OCI-LY7 (cell line): Measurements from ENCODE around the gene TPD52L1. TPM values are rescaled to one million over a fixed set of nuclear protein-coding genes. Genes with fewer than 3 reads are reported as not detected.

ENCODE experiments used
- BruUV-seq: library from RNA; stranded (reverse); fragments of 400-500 nt; replicated peaks from 2 replicates; lab custom pipeline; 2021; lab: Mats Ljungman, UMichigan
- CTCF ChIA-PET: fragments of 300-600 bp; sonication (Branson Sonifier 250); formaldehyde crosslinking; loops from one replicate; lab custom pipeline; 2022; ENCODE audit warnings: antibody characterized with exemption; ENCODE audit not compliant: unreplicated experiment; lab: Charles Lee
- POLR2A ChIA-PET: fragments of 300-600 bp; sonication (Branson Sonifier 250); formaldehyde crosslinking; loops from one replicate; lab custom pipeline; 2022; ENCODE audit warnings: antibody characterized with exemption; lab: Charles Lee
- DNase-seq: peaks from one replicate; pipeline ENCODE4 v3.0.0-alpha.2; 2015; ENCODE audit warnings: low spot score
- H2AFZ ChIP-seq: fragments of 200-600 bp; sonication (generic), shearing (Covaris generic); 2 replicates; pipeline ENCODE4 v1.6.1; 2014; ENCODE audit warnings: mild to moderate bottlenecking, antibody characterized with exemption, low read length, moderate library complexity
- H3K27ac ChIP-seq: fragments of 200-600 bp; sonication (generic); 2 replicates; pipeline ENCODE4 v1.5.1; 2014; ENCODE audit warnings: mixed run types, low read depth, mild to moderate bottlenecking, moderate library complexity, low read length, inconsistent platforms; ENCODE audit not compliant: poor library complexity, severe bottlenecking
- H3K36me3 ChIP-seq: fragments of 200-600 bp; sonication (generic); 2 replicates; pipeline ENCODE4 v1.6.1; 2014; ENCODE audit warnings: mild to moderate bottlenecking, antibody characterized with exemption, low read length, moderate library complexity, mixed read lengths; ENCODE audit not compliant: insufficient read depth
- H3K4me1 ChIP-seq: fragments of 200-600 bp; sonication (generic); 2 replicates; pipeline ENCODE4 v1.5.1; 2014; ENCODE audit warnings: mild to moderate bottlenecking, low read length; ENCODE audit not compliant: insufficient read depth, poor library complexity, severe bottlenecking
- H3K4me2 ChIP-seq: fragments of 200-600 bp; sonication (generic); 2 replicates; pipeline ENCODE4 v1.6.1; 2014; ENCODE audit warnings: mild to moderate bottlenecking, low read length
- H3K4me3 ChIP-seq: fragments of 200-600 bp; sonication (generic); 2 replicates; pipeline ENCODE4 v1.5.1; 2014; ENCODE audit warnings: mild to moderate bottlenecking, low read depth, low read length; ENCODE audit not compliant: poor library complexity, severe bottlenecking
- H3K79me2 ChIP-seq: fragments of 200-600 bp; sonication (generic); 2 replicates; pipeline ENCODE4 v1.6.1; 2016; ENCODE audit warnings: low read depth, mild to moderate bottlenecking, low read length, moderate library complexity, mixed read lengths; ENCODE audit not compliant: insufficient read depth
- H3K9me2 ChIP-seq: fragments of 200-600 bp; sonication (generic); 2 replicates; pipeline ENCODE4 v1.6.1; 2016; ENCODE audit warnings: mild to moderate bottlenecking, low read length, mixed read lengths; ENCODE audit not compliant: insufficient read depth
- H3K9me3 ChIP-seq: fragments of 200-600 bp; sonication (generic); 2 replicates; pipeline ENCODE4 v1.6.1; 2014; ENCODE audit warnings: mild to moderate bottlenecking, mixed run types, low read length, mixed read lengths
- H4K20me1 ChIP-seq: fragments of 200-600 bp; sonication (generic); 2 replicates; pipeline ENCODE4 v1.6.1; 2014; ENCODE audit warnings: mild to moderate bottlenecking, antibody characterized with exemption, low read length, moderate library complexity, mixed read lengths; ENCODE audit not compliant: insufficient read depth
- CTCF ChIP-seq: fragments of 200-600 bp; sonication (generic); conservative IDR thresholded peaks from 2 replicates; pipeline ENCODE4 v1.5.1; 2014; ENCODE audit warnings: mild to moderate bottlenecking, antibody characterized with exemption, low read length, moderate library complexity, mixed read lengths
- EZH2phosphoT487 ChIP-seq: fragments of 200-600 bp; sonication (generic); IDR thresholded peaks from 2 replicates; pipeline ENCODE4 v1.6.1; 2018; ENCODE audit warnings: low read depth, borderline replicate concordance, mild to moderate bottlenecking, mixed run types, antibody characterized with exemption, low read length, moderate library complexity, mixed read lengths
- intact Hi-C: fragments of 100-400 bp; cut with micrococcal nuclease; formaldehyde crosslinking; loops from one replicate; pipeline ENCODE4 v1.10.0; 2022; ENCODE audit not compliant: unreplicated experiment
- total RNA-seq, 2 experiments: library from RNA; depleted of rRNA in 1 of 2; stranded (reverse); fragments of >200 nt in 1 of 2; shearing (Covaris generic) in 1 of 2; gene quantifications; 2 replicates each; pipeline ENCODE4 v1.2.3, GENCODE V29; 2014 to 2022

The TPD52L1 gene
- total RNA-seq, 2 experiments from 2014 or later: not detected

GRCh38 chr6:125190667-125191066 lies 37.1 kb downstream of the TPD52L1 start:
- POLR2A ChIA-PET: interaction anchor here (0.8 to 0.9 kb wide), 2 partner anchors 15 to 574 kb away, joined by 3 to 4 read pairs; no protein-coding TSS in a partner anchor
- intact Hi-C loops: no loop called here
- TF ChIP-seq CTCF (no peak), EZH2phosphoT487 (no peak)
- Histone ChIP-seq H2AFZ (no peak overlapping the region), H3K4me1 (no peaks in the 10 kb centered on the region), H4K20me1 (no peaks in the 10 kb centered on the region), H3K4me3 (no peak overlapping the region), H3K27ac (no peak overlapping the region), H3K4me2 (no peak overlapping the region), H3K79me2 (no peaks in the 10 kb centered on the region), H3K9me3 (no peaks in the 10 kb centered on the region), H3K9me2 (no peaks in the 10 kb centered on the region), H3K36me3 (no peaks in the 10 kb centered on the region)
- no peak for DNase-seq
- CTCF ChIA-PET: no interaction called here
- BruUV-seq: no TSS peak

GRCh38 chr6:125191916-125192609 lies 38.5 kb downstream of the TPD52L1 start:
- intact Hi-C loops: loop anchor here (2.0 kb wide), 1 partner anchor 577 kb away; no protein-coding TSS in a partner anchor
- Histone ChIP-seq H3K4me3 (no peak overlapping the region), H3K9me3 (no peaks in the 10 kb centered on the region), H3K9me2 (no peaks in the 10 kb centered on the region), H3K36me3 (no peaks in the 10 kb centered on the region), H3K27ac (no peak overlapping the region), H3K4me1 (no peaks in the 10 kb centered on the region), H3K79me2 (no peaks in the 10 kb centered on the region), H4K20me1 (no peaks in the 10 kb centered on the region), H3K4me2 (no peak overlapping the region), H2AFZ (no peak overlapping the region)
- no peak for TF ChIP-seq EZH2phosphoT487
- peak; percentile 83 for TF ChIP-seq CTCF
- BruUV-seq: no TSS peak
- ChIA-PET CTCF (no interaction called here), POLR2A (interaction anchor here (0.7 kb wide), 2 partner anchors 477 to 907 kb away, joined by 3 to 4 read pairs; no protein-coding TSS in a partner anchor)
- peak; percentile 69 for DNase-seq

GRCh38 chr6:125192610-125192930 lies 39.0 kb downstream of the TPD52L1 start:
- intact Hi-C loops: loop anchor here (2.0 kb wide), 1 partner anchor 576 kb away; no protein-coding TSS in a partner anchor
- no peaks in the 10 kb centered on the region for H3K36me3 ChIP-seq
- H3K4me1 ChIP-seq: no peaks in the 10 kb centered on the region
- DNase-seq: no peak
- H4K20me1 ChIP-seq: no peaks in the 10 kb centered on the region
- no peak overlapping the region for H3K27ac ChIP-seq
- peak; percentile 50; the same call in 1 of the 2 replicates for TF ChIP-seq CTCF
- no peak for TF ChIP-seq EZH2phosphoT487
- CTCF ChIA-PET: no interaction called here
- POLR2A ChIA-PET: no interaction called here
- H3K9me2 ChIP-seq: no peaks in the 10 kb centered on the region
- no peak overlapping the region for H3K4me2 ChIP-seq
- no peak overlapping the region for H3K4me3 ChIP-seq
- no peaks in the 10 kb centered on the region for H3K79me2 ChIP-seq
- H2AFZ ChIP-seq: no peak overlapping the region
- H3K9me3 ChIP-seq: no peaks in the 10 kb centered on the region
- no TSS peak for BruUV-seq
